Neural progenitor cell (in vitro differentiated cells): Measurements from ENCODE around the gene GPHN.
"Not testable (repeated sequence)": the region's sequence is repeated elsewhere in the genome, so short reads cannot be mapped to it uniquely, and the experiment has no call there.

Source experiments
- EZH2 ChIP-seq: fragments of 200-600 bp; sonication (generic); IDR thresholded peaks from 2 replicates; pipeline ENCODE4 v1.6.1; 2017; ENCODE audit warnings: antibody characterized with exemption, mild to moderate bottlenecking, moderate library complexity
- TF ChIP-seq, protein P1 (sequence below): fragments of 200-600 bp; sonication (generic); IDR thresholded peaks from 2 replicates; pipeline ENCODE4 v1.5.1; 2017; ENCODE audit warnings: antibody characterized with exemption, mild to moderate bottlenecking

DNA sequence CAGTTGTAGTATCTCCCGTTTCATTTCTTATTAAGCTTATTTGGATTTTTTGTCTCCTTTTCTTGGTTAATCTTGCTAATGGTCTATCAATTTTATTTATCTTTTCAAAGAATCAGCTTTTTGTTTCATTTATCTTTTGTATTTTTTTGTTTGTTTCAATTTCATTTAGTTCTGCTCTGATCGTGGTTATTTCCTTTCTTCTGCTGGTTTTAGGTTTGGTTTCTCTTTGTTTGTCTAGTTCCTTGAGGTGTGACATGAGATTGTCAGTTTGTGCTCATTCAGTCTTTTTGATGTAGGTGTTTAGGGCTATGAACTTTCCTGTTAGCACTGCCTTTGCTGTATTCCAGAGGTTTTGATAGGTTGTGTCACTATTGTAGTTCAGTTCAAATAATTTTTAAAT, 207.4 kb downstream of the GPHN start:
- TF ChIP-seq, protein P1, sequence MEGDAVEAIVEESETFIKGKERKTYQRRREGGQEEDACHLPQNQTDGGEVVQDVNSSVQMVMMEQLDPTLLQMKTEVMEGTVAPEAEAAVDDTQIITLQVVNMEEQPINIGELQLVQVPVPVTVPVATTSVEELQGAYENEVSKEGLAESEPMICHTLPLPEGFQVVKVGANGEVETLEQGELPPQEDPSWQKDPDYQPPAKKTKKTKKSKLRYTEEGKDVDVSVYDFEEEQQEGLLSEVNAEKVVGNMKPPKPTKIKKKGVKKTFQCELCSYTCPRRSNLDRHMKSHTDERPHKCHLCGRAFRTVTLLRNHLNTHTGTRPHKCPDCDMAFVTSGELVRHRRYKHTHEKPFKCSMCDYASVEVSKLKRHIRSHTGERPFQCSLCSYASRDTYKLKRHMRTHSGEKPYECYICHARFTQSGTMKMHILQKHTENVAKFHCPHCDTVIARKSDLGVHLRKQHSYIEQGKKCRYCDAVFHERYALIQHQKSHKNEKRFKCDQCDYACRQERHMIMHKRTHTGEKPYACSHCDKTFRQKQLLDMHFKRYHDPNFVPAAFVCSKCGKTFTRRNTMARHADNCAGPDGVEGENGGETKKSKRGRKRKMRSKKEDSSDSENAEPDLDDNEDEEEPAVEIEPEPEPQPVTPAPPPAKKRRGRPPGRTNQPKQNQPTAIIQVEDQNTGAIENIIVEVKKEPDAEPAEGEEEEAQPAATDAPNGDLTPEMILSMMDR, result not testable (repeated sequence)
- TF ChIP-seq EZH2, result not testable (repeated sequence)
